Nephron progenitor cell (in vitro differentiated cells): Measurements from ENCODE around the gene CYTH1.

Experiments used
- DNase-seq: peaks from one replicate; pipeline ENCODE4 v3.0.0; 2021
- H3K27ac Mint-ChIP-seq: 2 replicates; pipeline ENCODE4 v1.8.0; 2021; ENCODE audit warnings: mild to moderate bottlenecking, moderate library complexity, mixed read lengths
- H3K27me3 Mint-ChIP-seq: 2 replicates; pipeline ENCODE4 v1.8.0; 2021; ENCODE audit warnings: mild to moderate bottlenecking, low read depth, mixed read lengths; ENCODE audit not compliant: poor library complexity
- H3K36me3 Mint-ChIP-seq: 2 replicates; pipeline ENCODE4 v1.8.0; 2021; ENCODE audit warnings: low read depth, mixed read lengths
- H3K4me1 Mint-ChIP-seq: 2 replicates; pipeline ENCODE4 v1.8.0; 2021; ENCODE audit warnings: mixed read lengths
- H3K4me3 Mint-ChIP-seq: 2 replicates; pipeline ENCODE4 v1.8.0; 2021; ENCODE audit warnings: mild to moderate bottlenecking, moderate library complexity, mixed read lengths
- H3K9me3 Mint-ChIP-seq: 2 replicates; pipeline ENCODE4 v1.8.0; 2021; ENCODE audit warnings: mild to moderate bottlenecking, moderate library complexity, mixed read lengths
- CTCF ChIP-seq: fragments of 200-600 bp; sonication (generic); IDR thresholded peaks from 2 replicates; pipeline ENCODE4 v1.5.0; 2021; ENCODE audit warnings: antibody characterized with exemption

Gene CYTH1

GRCh38 chr17:78825696-78826095 is 43.6 kb upstream of the CYTH1 start:
- Mint-ChIP-seq H3K4me3 (no peak overlapping the region), H3K27me3 (no peaks in the 10 kb centered on the region), H3K36me3 (peaks cover 73% of the 10 kb centered on the region), H3K4me1 (peaks cover 17% of the 10 kb centered on the region), H3K27ac (peak overlapping the region; percentile 33), H3K9me3 (no peaks in the 10 kb centered on the region)
- DNase-seq, result no peak
- TF ChIP-seq CTCF, result no peak

GRCh38 chr17:78824240-78824639 is 42.2 kb upstream of the CYTH1 start:
- Mint-ChIP-seq H3K4me1 (peaks cover 17% of the 10 kb centered on the region), H3K4me3 (no peak overlapping the region), H3K9me3 (no peaks in the 10 kb centered on the region), H3K27me3 (no peaks in the 10 kb centered on the region), H3K27ac (peak overlapping the region; percentile 9), H3K36me3 (peaks cover 76% of the 10 kb centered on the region)
- no peak for TF ChIP-seq CTCF
- peak; percentile 20 for DNase-seq

GRCh38 chr17:78823282-78824046 is 41.4 kb upstream of the CYTH1 start:
- H3K27me3 Mint-ChIP-seq, result no peaks in the 10 kb centered on the region
- H3K4me3 Mint-ChIP-seq, result no peak overlapping the region
- no peak for DNase-seq
- H3K36me3 Mint-ChIP-seq, result peaks cover 76% of the 10 kb centered on the region
- no peak for TF ChIP-seq CTCF
- H3K9me3 Mint-ChIP-seq, result no peaks in the 10 kb centered on the region
- peaks cover 17% of the 10 kb centered on the region for H3K4me1 Mint-ChIP-seq
- H3K27ac Mint-ChIP-seq, result peak overlapping the region; percentile 93

- H3K27me3 Mint-ChIP-seq, result no peaks in the 10 kb centered on the region
- no peaks in the 10 kb centered on the region for H3K9me3 Mint-ChIP-seq
- peaks cover 17% of the 10 kb centered on the region for H3K4me1 Mint-ChIP-seq
- no peak for TF ChIP-seq CTCF
- DNase-seq, result no peak
- H3K27ac Mint-ChIP-seq, result peak overlapping the region; percentile 93
- peaks cover 69% of the 10 kb centered on the region for H3K36me3 Mint-ChIP-seq
- H3K4me3 Mint-ChIP-seq, result no peak overlapping the region
Observed at GRCh38 chr17:78822552-78822951, 40.5 kb upstream of the CYTH1 start.

GRCh38 chr17:78821961-78822360 is 39.9 kb upstream of the CYTH1 start:
- TF ChIP-seq CTCF, result no peak
- no peak for DNase-seq
- Mint-ChIP-seq H3K27me3 (no peaks in the 10 kb centered on the region), H3K4me3 (no peak overlapping the region), H3K27ac (no peak overlapping the region), H3K4me1 (peaks cover 17% of the 10 kb centered on the region), H3K9me3 (no peaks in the 10 kb centered on the region), H3K36me3 (peaks cover 71% of the 10 kb centered on the region)

- no peak for DNase-seq
- H3K27me3 Mint-ChIP-seq, result no peaks in the 10 kb centered on the region
- peaks cover 74% of the 10 kb centered on the region for H3K36me3 Mint-ChIP-seq
- H3K9me3 Mint-ChIP-seq, result no peaks in the 10 kb centered on the region
- no peak overlapping the region for H3K27ac Mint-ChIP-seq
- TF ChIP-seq CTCF, result no peak
- H3K4me3 Mint-ChIP-seq, result no peak overlapping the region
- peaks cover 17% of the 10 kb centered on the region for H3K4me1 Mint-ChIP-seq
Observed at GRCh38 chr17:78820841-78821240, 38.8 kb upstream of the CYTH1 start.
